K562 (cell line): ENCODE data around the gene ALK. TPM values are rescaled to one million over a fixed set of nuclear protein-coding genes. Genes with fewer than 3 reads are reported as not detected.

Experiments
- CHD2 ChIP-seq: IDR thresholded peaks from 2 replicates; pipeline ENCODE4 v1.6.1; 2011; ENCODE audit warnings: low read depth, low read length
- GTF2E2 ChIP-seq: fragments of 200-800 bp; sonication (Bioruptor generic); IDR thresholded peaks from 2 replicates; pipeline ENCODE4 v1.6.1; 2016; ENCODE audit warnings: missing genetic modification characterization, missing compliant biosample characterization
- HMG20B ChIP-seq: fragments of 250-450 bp; sonication (Bioruptor Pico); IDR thresholded peaks from 2 replicates; pipeline ENCODE4 v1.5.0; 2021; ENCODE audit warnings: mild to moderate bottlenecking
- IFI16 ChIP-seq: fragments of 250-450 bp; sonication (Bioruptor Pico); IDR thresholded peaks from 2 replicates; pipeline ENCODE4 v2.1.2; 2022; ENCODE audit warnings: mild to moderate bottlenecking, inconsistent platforms
- LARP7 ChIP-seq: fragments of 450-650 bp; IDR thresholded peaks from 2 replicates; pipeline ENCODE4 v1.6.1; 2016
- PTRF ChIP-seq: fragments of 450-650 bp; IDR thresholded peaks from 2 replicates; pipeline ENCODE4 v1.6.1; 2016; ENCODE audit warnings: mild to moderate bottlenecking, missing genetic modification characterization, missing compliant biosample characterization
- SRSF9 ChIP-seq: fragments of 200-400 bp; formaldehyde crosslinking; IDR thresholded peaks from 2 replicates; pipeline ENCODE4 v1.6.1; 2017; ENCODE audit warnings: low read depth, low read length, borderline replicate concordance
- XRCC3 ChIP-seq: fragments of 450-650 bp; IDR thresholded peaks from 2 replicates; pipeline ENCODE4 v1.6.1; 2017; ENCODE audit warnings: mild to moderate bottlenecking, moderate library complexity
- XRCC4 ChIP-seq: IDR thresholded peaks from one replicate; pipeline ENCODE4 v1.6.1; 2011; ENCODE audit not compliant: insufficient read depth, insufficient read length; ENCODE audit errors: extremely low read depth
- polyA plus RNA-seq, 8 experiments: library from polyadenylated mRNA; depleted of rRNA in 4 of 8; stranded (reverse) in 5 of 8; unstranded in 3 of 8; fragments of >200 nt; fragmentation: Nextera tagmentation in 2 of 8; fragmentation: Illumina TruSeq in 1 of 8; extraction: Ambion mirVana in 2 of 8; extraction: Trizol in 1 of 8; gene quantifications; 2 replicates each; pipeline versions ENCODE4 v1.2.1 to v1.2.3, GENCODE V29; 2011 to 2014; ENCODE audit warnings: inconsistent platforms in 1 of 8, missing spikeins in 1 of 8
- total RNA-seq, 7 experiments: library from RNA; depleted of rRNA in 6 of 7; stranded (reverse); fragments of >200 nt in 6 of 7; fragmentation: Illumina TruSeq in 2 of 7; extraction: Trizol in 2 of 7; gene quantifications; 2 replicates each; pipeline versions ENCODE4 v1.2.1 to v1.2.3, GENCODE V29; 2011 to 2021; ENCODE audit warnings: low replicate concordance in 1 of 7
- TF ChIP-seq, protein P1 (sequence below), 3 experiments: fragments of 200-800 bp in 1 of 3; fragments of 250-450 bp in 1 of 3; fragments of 450-650 bp in 1 of 3; sonication (Bioruptor Pico) in 1 of 3; sonication (Bioruptor generic) in 1 of 3; formaldehyde crosslinking in 1 of 3; IDR thresholded peaks; 2 replicates each; pipeline versions ENCODE4 v1.6.1 to v1.8.0; 2016 to 2022; ENCODE audit warnings: mild to moderate bottlenecking in 2 of 3, missing genetic modification characterization in 2 of 3, missing compliant biosample characterization in 1 of 3, moderate library complexity in 1 of 3
- TF ChIP-seq, protein P2 (sequence below): sonication (generic); formaldehyde crosslinking; IDR thresholded peaks from 2 replicates; pipeline ENCODE4 v1.8.0; 2022; ENCODE audit warnings: mild to moderate bottlenecking, missing genetic modification reagents, borderline replicate concordance

ALK gene
- total and polyA plus RNA-seq, 9 of the 15 experiments (the other 6 are each of a cell fraction or from before 2014, with no cell fraction given) = not detected

GRCh38 chr2:29249666-29250253 lies 671.6 kb downstream of the ALK start (continued):
- TF ChIP-seq, protein P1, sequence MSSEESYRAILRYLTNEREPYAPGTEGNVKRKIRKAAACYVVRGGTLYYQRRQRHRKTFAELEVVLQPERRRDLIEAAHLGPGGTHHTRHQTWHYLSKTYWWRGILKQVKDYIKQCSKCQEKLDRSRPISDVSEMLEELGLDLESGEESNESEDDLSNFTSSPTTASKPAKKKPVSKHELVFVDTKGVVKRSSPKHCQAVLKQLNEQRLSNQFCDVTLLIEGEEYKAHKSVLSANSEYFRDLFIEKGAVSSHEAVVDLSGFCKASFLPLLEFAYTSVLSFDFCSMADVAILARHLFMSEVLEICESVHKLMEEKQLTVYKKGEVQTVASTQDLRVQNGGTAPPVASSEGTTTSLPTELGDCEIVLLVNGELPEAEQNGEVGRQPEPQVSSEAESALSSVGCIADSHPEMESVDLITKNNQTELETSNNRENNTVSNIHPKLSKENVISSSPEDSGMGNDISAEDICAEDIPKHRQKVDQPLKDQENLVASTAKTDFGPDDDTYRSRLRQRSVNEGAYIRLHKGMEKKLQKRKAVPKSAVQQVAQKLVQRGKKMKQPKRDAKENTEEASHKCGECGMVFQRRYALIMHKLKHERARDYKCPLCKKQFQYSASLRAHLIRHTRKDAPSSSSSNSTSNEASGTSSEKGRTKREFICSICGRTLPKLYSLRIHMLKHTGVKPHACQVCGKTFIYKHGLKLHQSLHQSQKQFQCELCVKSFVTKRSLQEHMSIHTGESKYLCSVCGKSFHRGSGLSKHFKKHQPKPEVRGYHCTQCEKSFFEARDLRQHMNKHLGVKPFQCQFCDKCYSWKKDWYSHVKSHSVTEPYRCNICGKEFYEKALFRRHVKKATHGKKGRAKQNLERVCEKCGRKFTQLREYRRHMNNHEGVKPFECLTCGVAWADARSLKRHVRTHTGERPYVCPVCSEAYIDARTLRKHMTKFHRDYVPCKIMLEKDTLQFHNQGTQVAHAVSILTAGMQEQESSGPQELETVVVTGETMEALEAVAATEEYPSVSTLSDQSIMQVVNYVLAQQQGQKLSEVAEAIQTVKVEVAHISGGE (CRISPR knock-in tag; IDR thresholded peaks at IDR 0.05) = no peak
- TF ChIP-seq PTRF (no peak), GTF2E2 (tag) (no peak), SRSF9 (no peak), XRCC3 (no peak), LARP7 (no peak), HMG20B (no peak), CHD2 (no peak), XRCC4 (no peak), IFI16 (CRISPR knock-in tag) (no peak)
- TF ChIP-seq, protein P2, sequence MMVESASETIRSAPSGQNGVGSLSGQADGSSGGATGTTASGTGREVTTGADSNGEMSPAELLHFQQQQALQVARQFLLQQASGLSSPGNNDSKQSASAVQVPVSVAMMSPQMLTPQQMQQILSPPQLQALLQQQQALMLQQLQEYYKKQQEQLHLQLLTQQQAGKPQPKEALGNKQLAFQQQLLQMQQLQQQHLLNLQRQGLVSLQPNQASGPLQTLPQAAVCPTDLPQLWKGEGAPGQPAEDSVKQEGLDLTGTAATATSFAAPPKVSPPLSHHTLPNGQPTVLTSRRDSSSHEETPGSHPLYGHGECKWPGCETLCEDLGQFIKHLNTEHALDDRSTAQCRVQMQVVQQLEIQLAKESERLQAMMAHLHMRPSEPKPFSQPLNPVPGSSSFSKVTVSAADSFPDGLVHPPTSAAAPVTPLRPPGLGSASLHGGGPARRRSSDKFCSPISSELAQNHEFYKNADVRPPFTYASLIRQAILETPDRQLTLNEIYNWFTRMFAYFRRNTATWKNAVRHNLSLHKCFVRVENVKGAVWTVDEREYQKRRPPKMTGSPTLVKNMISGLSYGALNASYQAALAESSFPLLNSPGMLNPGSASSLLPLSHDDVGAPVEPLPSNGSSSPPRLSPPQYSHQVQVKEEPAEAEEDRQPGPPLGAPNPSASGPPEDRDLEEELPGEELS = no peak
- TF ChIP-seq, all 486 proteins: peak for 0
